Activated T-cell treated with anti-CD3 and anti-CD28 coated beads for 48 hours (primary cell): Measurements from ENCODE around the gene VOPP1.
"Not testable (repeated sequence)": the region's sequence is repeated elsewhere in the genome, so short reads cannot be mapped to it uniquely, and the experiment has no call there.

Experiments used
- DNase-seq: peaks from one replicate; pipeline ENCODE4 v3.0.0-alpha.2; 2020; ENCODE audit warnings: low read depth

The VOPP1 gene, protein sequence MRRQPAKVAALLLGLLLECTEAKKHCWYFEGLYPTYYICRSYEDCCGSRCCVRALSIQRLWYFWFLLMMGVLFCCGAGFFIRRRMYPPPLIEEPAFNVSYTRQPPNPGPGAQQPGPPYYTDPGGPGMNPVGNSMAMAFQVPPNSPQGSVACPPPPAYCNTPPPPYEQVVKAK

DNA sequence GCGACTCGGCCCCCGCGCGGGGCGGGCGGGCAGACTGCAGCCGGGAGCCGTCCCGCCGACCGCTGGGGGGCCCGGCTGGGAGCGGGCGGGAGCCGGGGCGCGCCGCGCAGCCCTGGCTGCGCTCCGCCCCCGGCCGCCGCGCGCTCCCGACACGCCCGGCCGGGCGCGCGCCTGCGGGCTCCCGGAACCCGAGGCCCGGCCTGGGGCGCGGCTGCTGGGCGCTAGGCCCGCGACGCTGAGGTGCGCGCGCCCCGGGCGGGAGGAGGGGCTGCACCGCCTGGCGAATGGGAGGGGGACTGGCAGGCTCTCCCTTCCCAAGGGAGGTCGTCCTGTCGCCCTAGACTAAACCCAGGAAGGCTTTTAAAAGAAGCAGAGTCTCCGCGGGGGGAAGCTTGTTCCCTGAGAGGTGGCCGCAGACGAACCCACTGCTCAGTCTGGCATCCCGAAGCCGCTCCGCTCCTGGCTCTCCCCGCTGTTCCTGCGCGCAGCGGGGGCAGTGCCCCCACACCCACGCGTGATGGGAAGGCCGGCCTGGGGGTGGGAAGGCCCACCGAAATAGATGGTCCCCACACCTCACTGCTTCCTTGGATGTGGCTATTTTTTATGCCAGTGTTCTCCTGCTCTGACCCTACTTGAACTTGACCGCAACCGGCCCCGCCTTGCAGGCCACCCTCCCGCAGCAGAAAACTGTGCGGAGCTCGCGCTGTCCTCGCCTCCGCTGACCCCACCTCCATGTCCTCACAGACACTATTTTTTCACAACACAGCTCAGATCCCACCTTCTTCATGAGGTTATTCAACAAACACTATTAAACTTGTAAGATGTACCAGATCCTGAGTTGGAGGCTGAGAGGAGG lies at the start of gene VOPP1:
Gene VOPP1, minus strand, starts transcription at position 125 of the 856 bp plus-strand sequence. CDS start 178 bp downstream, outside the sequence.
- peak; percentile 70 for DNase-seq

DNA sequence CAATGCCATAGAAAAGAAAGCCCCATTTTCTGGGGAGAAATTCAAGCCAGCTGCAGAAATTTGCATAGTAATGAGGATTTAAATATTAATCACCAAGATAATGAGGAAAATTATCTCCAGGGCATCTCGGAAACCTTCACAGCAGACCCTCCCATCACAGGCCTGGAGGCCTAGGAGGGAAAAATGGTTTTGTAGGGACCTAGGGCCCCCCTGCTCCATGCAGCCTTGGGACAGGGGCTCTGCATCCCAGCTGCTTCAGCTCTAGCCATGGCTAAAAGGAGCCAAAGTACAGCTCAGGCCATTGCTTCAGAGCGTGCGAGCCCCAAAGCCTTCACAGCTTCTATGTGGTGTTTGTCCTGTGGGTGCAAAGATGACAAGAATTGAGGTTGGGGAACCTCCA lies 46.6 kb upstream of the VOPP1 start:
- no peak for DNase-seq

DNA sequence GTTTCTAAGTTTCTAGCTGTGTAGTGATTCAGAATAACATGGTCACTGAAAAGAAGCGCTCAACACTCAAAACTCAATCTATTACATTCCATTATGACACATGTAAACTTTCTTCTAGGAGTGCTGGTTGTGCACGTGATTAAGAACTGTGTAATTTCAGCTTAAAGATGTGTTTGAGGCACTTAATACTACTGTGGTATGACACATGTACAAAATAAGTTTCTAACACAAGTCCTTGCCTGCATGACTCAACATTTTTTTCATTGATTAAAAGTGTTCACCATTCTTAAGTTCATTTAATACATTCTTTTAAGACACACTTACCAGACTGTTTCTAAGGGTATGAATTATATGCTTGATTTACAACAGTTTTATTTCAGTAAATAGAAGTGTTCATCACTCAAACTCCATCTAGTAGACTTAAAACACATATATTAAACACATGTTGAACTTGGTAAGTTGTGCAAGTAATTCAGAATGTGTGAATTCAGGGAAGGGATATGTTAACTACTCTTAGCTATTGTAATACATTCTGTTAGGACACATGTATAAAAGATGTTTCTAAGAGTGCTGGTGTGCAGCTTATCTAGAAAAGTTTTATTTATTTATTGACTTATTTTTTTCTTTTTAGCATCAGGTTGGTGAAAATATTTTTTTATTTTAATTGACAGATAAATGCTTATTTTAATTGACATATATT lies 42.2 kb upstream of the VOPP1 start:
- not testable (repeated sequence) for DNase-seq

DNA sequence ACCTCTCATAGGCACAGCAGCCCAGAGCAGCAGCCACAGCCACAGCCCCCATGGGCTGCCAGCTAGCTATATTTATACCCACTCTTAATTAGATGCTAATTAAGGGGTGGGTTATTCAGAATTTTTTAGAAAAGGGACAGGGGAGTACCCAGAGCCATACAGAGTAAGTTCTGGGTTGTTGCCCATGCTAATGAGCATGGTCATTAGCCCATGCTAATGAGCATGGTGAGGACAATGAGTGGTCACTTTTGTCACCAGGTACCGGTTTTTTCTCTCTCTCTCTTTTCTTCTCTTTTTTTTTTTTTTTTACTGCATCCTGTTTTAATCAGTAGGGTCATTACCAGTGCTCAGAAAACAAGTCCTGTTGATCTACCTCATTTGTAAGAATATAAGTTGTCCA lies 37.4 kb upstream of the VOPP1 start:
- DNase-seq: not testable (repeated sequence)

DNA sequence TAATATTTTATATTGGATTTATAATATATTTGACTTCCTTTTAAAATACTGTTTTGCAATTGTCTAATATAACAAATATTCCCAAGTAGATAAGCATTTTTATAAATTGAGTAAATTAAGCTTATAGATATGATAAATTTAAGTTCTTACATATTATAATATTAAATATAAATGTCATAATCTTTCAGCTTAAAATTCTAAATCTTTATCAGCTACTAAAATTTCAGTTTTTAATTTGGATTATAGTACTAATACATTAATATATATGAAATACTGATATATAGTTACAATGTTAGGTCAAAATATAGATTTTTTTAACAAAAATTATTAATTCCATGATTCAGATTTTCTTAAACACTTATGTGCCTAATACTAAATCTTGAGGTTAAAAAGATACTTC lies 33.4 kb upstream of the VOPP1 start:
- DNase-seq: not testable (repeated sequence)

DNA sequence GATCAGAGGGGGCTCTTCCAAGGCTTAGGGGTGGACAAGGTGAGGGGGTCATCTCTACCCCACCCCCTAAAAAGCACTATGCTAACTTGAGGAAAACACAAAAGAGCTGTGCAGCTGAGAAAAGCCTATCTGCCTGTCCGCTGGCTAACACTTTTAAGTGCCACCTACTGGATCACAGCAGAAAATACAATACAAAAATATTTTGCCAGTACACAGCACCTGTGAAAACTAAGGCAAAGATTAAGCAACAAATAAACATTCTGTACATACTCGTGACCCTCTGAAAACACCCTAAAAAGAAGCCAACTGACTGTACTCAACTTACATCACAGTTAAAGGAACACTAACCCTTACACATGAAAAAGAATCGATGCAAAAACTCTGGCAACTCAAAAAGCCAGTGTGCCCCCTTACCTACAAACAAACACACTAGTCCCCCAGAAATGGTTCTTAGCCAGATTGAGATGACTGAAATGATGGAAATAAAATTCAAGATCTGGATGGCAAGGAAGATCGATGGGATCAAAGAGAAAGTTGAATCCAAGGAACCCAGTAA lies 25.7 kb upstream of the VOPP1 start:
- not testable (repeated sequence) for DNase-seq

DNA sequence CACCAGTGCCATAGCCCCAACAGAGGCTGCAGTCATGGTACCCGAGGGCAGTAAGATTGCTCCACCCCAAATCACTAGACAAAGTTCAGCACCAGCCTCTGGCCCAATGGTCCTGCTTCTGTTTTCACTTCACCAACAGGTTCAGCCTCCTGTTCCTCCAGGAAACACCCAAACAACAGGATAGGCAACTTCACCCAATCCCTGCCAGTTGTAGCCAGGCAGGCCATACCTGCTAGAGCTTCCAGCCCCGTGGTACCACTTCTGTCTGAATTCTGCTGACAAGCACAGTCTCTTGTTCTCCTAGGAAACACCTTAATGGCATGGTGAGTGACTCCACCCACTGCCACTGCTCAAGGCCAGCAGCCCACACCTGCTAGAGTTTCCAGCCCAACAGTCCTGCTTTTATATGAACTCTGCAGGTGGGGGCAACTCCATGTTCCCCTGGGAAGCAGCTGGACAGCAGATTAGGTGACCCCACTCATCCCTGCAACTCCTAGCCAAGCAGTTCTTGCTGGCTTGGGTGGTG lies 25.0 kb upstream of the VOPP1 start:
- not testable (repeated sequence) for DNase-seq

DNA sequence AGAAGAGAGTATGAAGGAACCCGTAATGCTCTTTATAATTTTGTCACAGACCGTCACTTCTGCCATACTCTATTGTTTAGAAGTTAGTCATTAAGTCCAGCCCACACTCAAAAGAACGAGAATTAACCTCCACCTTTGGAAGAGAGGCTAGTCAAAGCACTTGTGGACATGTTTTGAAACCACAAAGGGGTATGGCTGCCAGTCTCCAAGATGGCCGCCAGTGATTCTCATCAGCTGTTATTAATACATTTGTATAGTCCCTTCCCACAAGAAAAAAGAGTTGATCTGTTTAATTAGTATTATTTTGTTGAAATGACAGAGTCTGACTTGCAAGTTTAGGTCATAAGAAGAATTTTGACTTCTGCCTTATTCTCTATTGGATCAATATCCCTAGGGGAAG lies 23.2 kb upstream of the VOPP1 start:
- no peak for DNase-seq

DNA sequence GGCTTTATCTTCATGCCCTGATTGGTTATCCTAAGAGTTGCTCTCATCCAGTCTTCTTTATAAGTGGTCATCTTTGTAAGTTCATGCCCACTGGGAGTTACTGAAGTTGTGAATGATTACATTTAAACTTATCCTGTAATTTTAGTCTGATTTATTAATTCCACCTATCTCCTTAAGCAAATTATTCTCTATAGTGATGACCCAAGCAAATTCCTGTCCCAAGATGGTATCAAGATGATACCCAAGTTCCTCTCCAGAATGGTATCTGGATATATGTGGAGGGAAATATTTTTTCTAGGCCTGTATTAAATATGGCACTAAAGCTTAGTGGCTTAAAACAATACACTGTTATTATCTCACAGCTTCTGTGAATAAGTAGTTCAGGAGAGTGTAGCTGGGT lies 22.6 kb upstream of the VOPP1 start:
- DNase-seq: no peak

DNA sequence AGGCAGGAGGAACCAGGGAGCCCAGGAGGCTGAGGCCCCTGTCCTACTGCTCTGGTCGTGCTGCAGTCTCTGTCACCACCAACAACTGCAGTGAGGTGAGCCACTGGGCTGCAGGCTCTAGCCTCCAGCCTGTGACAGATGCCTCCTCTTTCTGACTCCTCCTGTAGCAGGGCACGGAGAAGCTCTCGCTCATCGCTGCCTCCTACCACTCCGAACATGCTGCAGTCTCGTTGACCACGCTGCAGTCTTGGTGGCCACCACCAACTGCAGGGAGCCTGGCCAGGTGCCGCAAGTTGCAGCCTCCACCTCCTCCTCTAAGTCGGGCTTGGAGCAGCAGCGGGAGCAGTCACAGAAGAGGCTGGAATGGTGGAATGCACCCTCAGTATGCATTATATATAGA lies 22.1 kb upstream of the VOPP1 start:
- DNase-seq: no peak

DNA sequence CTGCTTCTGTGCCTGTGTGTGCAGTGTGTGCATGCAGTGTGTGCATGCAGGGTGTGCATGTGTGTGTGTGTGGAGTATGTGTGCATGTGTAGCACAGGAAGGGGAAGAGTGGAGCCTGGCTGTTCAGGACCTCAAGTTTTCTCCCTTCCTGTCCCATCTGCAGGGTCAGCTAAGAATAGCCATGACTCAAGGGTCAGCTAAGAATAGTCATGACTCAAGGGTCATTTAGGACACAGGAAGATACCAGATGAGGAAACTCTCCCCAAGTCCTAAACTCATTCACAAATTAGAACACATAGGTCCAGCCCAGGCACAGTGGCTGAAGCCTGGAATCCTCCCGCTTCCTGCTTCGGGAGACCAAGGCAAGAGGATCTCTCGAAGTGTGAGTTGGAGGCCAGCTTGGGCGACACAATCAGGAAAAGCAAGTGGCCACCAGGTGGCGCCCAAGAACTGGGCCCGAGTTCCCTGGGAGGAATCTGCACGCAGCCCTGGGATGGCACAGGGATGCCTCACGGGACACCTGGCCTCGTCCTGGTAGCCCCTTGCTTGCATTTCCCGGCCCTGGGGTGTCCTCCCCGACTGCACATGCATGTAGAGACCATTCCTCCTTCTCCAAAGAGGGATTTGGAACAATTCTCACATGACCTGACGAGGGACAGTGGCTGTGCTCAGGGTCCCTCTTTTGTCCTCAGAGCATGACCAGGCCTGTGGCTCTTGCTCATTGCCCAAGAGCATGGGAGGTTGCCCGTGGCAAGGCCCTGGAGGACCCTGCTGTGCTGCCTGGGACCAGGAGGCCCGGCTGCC lies 21.4 kb upstream of the VOPP1 start:
- peak; percentile 68 for DNase-seq

DNA sequence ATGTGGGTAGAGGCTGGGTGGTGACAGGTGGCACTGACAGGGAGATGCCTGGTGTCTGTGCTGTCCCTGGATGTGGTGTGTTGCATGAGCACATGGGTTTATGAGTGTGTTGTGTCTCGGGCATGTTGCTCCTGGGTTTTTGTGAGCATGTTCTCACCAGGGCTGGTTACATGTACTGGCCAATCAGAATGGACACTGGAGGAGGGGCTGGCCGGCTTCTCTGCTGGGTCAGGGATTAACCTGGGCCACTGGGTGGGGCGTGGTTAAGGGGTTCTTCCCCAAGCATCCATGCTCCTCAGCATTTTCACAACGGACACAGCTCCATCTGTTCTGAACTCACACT lies 20.8 kb upstream of the VOPP1 start:
- DNase-seq: no peak

DNA sequence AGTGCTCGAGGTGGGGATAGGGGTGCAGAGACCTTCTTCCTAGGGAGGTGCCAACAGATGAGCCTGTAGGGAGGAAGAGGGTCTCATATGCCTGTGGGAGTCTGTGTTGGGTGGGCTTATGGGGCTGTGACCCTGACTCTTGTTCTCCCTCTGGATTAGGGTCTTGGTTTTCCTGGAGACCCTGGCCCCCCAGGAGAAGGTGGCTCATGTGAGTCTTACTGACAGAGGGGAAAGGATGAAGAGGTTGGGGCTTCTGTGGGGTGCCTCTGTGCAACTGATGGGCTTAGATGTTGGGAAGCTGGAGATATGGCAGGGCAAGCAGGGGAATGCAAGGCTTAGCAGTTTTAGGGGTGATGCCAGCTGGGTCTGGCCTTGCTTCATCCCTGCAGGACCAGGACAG lies 20.2 kb upstream of the VOPP1 start:
- DNase-seq: no peak

DNA sequence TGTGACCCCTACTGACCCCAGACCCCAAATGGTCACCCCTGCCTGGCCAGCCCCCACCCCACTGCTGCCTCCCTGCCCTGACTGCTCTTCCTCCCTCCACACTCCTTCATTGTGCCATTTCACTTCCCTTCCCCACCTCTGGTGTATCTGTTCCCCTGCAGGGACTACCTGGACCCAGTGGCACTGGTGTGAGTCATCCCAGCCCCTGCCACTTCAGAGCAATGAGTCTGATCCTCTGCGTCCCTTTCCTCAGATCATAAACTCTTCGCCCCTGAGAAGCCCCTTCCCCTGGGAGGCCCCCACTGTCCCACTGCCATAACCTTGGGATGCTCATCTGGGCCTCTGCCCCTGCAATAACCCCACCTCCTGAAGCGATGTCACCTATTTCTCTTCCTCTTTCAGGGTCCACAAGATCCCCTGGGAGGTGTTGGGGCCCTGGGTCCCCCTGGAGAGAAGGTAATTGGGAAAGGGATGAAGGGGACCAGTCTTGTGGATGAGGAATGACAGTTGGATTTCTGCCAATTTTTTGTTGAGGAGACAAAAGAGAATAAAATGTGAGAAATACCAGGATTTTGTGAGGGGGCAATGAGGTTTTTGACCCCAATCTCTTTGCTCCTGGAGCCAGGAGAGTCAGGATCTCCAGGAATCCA lies 19.1 kb upstream of the VOPP1 start:
- no peak for DNase-seq

DNA sequence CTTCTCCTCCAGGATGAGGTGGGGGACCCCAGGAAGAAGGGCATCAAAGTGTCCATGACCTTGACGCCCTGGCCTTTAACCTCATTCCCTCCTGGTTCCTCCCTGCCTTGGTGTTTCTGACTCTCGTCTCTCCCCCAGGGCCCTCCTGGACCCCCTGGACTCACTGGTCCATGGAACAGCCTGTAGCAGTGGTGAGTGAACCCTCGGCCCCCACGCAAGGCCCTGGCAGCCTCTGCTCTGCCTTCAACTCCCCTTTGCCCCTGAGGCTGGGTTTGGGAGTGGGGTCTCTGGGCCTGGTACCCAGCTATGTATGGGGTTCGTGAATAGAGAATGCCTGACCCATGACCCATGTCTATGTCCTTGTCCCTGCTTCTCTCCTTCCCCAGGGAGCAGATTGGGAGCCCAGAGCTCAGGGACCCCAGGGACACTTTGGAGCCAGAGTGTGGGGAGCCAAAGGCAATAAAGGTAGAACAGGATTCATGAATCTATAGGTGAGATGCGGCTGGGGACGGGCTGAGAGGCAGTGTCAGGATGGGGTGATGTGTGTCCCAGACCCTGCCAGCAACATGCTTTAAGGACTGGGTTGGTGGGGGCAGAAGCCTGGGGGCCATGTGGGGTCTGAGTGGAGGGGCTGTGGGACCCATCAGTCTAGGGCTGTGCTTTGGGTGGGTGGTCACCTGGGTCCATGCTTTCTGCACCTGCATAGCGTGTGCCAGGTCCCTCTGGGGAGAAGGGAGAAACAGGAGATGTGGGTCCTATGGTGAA lies 18.4 kb upstream of the VOPP1 start:
- DNase-seq: no peak

DNA sequence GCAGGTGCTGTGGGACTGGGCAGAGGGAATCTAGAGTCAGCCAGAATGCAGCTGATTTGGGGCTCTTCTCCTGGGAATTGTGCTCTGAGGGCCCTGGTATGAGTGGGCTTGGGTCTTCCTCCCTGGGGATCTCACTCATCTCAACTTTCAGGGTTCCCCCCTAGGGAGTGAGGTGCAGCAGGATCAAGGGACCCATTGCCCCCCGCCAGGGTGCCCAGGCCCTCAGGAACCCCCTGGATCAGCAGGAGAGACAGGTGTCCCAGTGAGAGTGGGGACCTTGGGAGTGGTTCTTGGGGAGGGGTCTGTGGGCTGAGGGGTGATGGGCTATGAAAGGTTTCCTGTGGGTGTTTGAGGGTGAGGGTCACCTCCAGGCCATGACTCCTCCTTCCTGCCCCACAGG lies 17.6 kb upstream of the VOPP1 start:
- no peak for DNase-seq

DNA sequence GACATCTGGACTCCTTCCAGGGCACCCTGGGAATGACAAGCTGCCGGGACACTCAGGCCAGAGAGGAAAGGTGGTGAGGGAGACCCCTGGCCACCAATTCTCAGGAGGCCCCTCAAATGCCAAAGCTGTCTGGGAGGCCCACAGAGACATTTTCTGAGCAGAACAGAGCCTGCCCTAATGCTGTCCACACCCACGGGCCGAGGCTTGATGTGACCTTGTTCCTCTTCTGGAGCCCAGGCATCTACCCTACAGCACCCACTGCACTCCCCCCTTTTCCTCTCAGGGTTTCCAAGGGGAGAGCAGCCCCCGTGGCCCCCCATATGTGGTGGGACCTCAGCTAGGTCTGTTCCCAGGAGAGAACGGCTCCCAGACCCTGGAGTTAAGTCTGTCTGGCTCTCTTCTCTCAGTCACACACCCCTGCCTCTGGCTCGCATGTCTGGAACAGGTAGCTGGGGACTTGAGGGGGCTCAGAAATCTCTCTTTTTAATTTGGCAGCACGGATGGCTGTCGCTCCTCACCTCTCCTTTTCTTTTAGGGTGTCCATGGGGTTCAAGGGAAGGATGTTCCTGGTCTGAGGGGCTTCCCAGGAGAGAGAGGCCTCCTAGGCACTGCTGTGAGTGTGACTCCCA lies 16.8 kb upstream of the VOPP1 start:
- no peak for DNase-seq

DNA sequence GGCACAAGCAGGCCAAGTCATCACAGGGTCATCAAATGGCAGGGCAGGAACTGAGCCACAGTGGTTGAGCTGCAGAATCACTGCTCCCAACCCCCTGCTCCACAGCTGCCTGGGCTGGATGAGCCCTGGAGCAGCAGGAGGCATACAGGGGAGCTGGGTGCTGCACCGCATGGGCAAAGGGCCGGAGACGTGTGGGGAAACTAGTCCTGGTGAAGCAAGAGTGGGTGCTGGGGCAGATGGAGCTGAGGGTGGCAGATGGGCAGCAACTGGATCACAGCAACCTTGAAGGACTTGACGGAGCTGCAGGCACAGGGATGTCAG lies 16.0 kb upstream of the VOPP1 start:
- DNase-seq: no peak

DNA sequence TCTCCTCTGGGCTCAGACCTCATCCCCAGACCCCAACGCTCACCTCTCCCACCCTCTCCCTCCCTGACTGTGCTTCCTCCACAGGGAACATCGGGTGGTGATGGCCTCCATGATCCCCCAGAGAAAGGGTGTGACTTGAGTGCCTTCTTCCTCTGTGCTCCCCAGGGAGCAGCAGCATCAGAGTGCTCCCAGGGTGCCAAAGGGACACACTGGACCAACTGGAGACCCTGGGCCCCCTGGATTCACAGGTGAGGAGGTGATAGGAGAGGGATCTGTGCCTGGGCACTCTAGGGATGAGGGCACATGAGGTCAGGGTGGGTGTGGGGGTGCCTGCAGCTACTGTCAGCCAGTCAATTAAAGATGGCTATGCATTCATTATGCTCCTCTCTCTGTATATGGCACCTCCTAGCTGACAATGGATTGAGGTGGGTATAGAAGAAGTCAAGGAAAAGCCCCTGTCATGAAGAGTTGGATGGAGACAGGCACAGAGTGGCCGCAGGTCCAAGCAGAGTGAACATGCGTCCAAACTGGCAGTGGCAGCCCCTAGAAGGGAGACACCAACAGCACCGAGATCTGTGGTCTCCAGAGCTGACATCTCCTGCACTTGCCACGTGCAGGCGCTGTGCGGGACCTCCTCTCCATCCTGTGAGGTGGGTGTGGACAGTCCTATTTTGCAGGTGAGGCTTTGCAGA lies 15.5 kb upstream of the VOPP1 start:
- DNase-seq: no peak

DNA sequence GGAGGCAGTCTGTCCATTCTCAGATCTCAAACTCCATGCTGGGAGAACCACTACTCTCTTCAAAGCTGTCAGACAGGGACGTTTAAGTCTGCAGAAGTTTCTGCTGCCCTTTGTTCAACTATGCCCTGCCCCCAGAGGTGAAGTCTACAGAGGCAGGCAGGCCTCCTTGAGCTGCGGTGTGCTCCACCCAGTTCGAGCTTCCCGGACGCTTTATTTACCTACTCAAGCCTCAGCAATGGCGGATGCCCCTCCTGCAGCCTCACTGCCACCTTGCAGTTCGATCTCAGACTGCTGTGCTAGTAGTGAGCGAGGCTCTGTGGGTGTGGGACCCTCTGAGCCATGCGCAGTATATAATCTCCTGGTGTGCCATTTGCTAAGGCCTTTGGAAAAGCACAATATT lies 10.4 kb upstream of the VOPP1 start:
- not testable (repeated sequence) for DNase-seq
